Smooth muscle cell (in vitro differentiated cells): ENCODE data around the gene TCP10L. TPM values are rescaled to one million over a fixed set of nuclear protein-coding genes. Genes with fewer than 3 reads are reported as not detected.
"Not testable (repeated sequence)": the region's sequence is repeated elsewhere in the genome, so short reads cannot be mapped to it uniquely, and the experiment has no call there.

Source experiments
- DNase-seq: peaks from one replicate; lab custom pipeline; 2025; ENCODE audit not compliant: unreplicated experiment; lab: John Stamatoyannopoulos, UW
- H2AFZ ChIP-seq: fragments of 200-600 bp; sonication (generic); 2 replicates; pipeline ENCODE4 v1.6.0; 2016; ENCODE audit warnings: antibody characterized with exemption, low read depth, mild to moderate bottlenecking
- H3F3A ChIP-seq: fragments of 200-600 bp; sonication (generic); 2 replicates; pipeline ENCODE4 v1.6.0; 2017; ENCODE audit warnings: antibody characterized with exemption, low read depth
- H3K27ac ChIP-seq: fragments of 200-600 bp; sonication (generic); 2 replicates; pipeline ENCODE4 v1.5.1; 2016; ENCODE audit warnings: low read depth, mild to moderate bottlenecking
- H3K27me3 ChIP-seq: fragments of 200-600 bp; sonication (generic); 2 replicates; pipeline ENCODE4 v1.6.1; 2016; ENCODE audit warnings: low read depth, mild to moderate bottlenecking
- H3K36me3 ChIP-seq: fragments of 200-600 bp; sonication (generic); 2 replicates; pipeline ENCODE4 v1.5.1; 2016; ENCODE audit warnings: low read depth
- H3K4me1 ChIP-seq: fragments of 200-600 bp; sonication (generic); 2 replicates; pipeline ENCODE4 v1.5.1; 2016; ENCODE audit warnings: low read depth
- H3K4me2 ChIP-seq: fragments of 200-600 bp; sonication (generic); 2 replicates; pipeline ENCODE4 v1.6.0; 2016; ENCODE audit warnings: mild to moderate bottlenecking
- H3K4me3 ChIP-seq: fragments of 200-600 bp; sonication (generic); 2 replicates; pipeline ENCODE4 v1.5.1; 2016; ENCODE audit warnings: mild to moderate bottlenecking
- H3K79me2 ChIP-seq: fragments of 200-600 bp; sonication (generic); 2 replicates; pipeline ENCODE4 v1.6.0; 2016; ENCODE audit warnings: low read depth, mild to moderate bottlenecking
- H3K9ac ChIP-seq: fragments of 200-600 bp; sonication (generic); 2 replicates; pipeline ENCODE4 v1.6.0; 2016; ENCODE audit warnings: low read depth
- H3K9me3 ChIP-seq: fragments of 200-600 bp; sonication (generic); replicated peaks from 2 replicates; pipeline ENCODE4 v1.5.1; 2016; ENCODE audit warnings: low read depth
- H4K20me1 ChIP-seq: fragments of 200-600 bp; sonication (generic); 2 replicates; pipeline ENCODE4 v1.6.0; 2016; ENCODE audit warnings: low read depth
- CTCF ChIP-seq: fragments of 200-600 bp; sonication (generic); IDR thresholded peaks from 2 replicates; pipeline ENCODE4 v1.5.1; 2017; ENCODE audit warnings: borderline replicate concordance, mild to moderate bottlenecking, antibody characterized with exemption; ENCODE audit not compliant: insufficient read depth, poor library complexity, severe bottlenecking
- WGBS: methylation state at CpG from one replicate; pipeline ENCODE4 v1.1.7; 2016; ENCODE audit warnings: low lambda C conversion rate; 5-methylcytosine and 5-hydroxymethylcytosine counted together
- polyA plus RNA-seq: library from polyadenylated mRNA; unstranded; fragments of >200 nt; fragmentation: Nextera tagmentation; extraction: Ambion mirVana; gene quantifications from 2 replicates; pipeline ENCODE4 v1.2.1, GENCODE V29; 2016
- total RNA-seq: library from RNA; depleted of rRNA; stranded (reverse); fragments of >200 nt; gene quantifications from 2 replicates; pipeline ENCODE4 v1.2.3, GENCODE V29; 2014

The TCP10L gene
- total RNA-seq (0.58 TPM in 1 of 2 replicates, not detected in the other), polyA plus RNA-seq (0.96 and 1.9 TPM in 2 replicates)

- no peaks in the 10 kb centered on the region for H4K20me1 ChIP-seq
- TF ChIP-seq CTCF = no peak
- no peaks in the 10 kb centered on the region for H3K9me3 ChIP-seq
- H3K27ac ChIP-seq = no peak within 1 kb of the TSS
- H3K4me2 ChIP-seq = no peak within 1 kb of the TSS
- H3F3A ChIP-seq = no peaks in the 10 kb centered on the region
- H3K79me2 ChIP-seq = no peaks in the 10 kb centered on the region
- no peak within 1 kb of the TSS for H3K9ac ChIP-seq
- H3K4me1 ChIP-seq = no peaks in the 10 kb centered on the region
- H2AFZ ChIP-seq = no peak within 1 kb of the TSS
- no peak for DNase-seq
- H3K36me3 ChIP-seq = no peaks in the 10 kb centered on the region
- no peak within 1 kb of the TSS for H3K4me3 ChIP-seq
- no peaks in the 10 kb centered on the region for H3K27me3 ChIP-seq
- WGBS = 87% methylated on average over 17 of the region's 17 CpGs
Observed at GRCh38 chr21:32585042-32585710, at the start of gene TCP10L. TCP10L (minus strand) TSS chr21:32585523; CDS start chr21:32584304, 1,219 bp downstream.

GRCh38 chr21:32626621-32627196, 41.4 kb upstream of the TCP10L start:
- Histone ChIP-seq H3K4me2 (no peak overlapping the region), H3K9me3 (no peaks in the 10 kb centered on the region), H3K36me3 (no peaks in the 10 kb centered on the region), H2AFZ (no peak overlapping the region), H3K4me3 (no peak overlapping the region), H3K79me2 (no peaks in the 10 kb centered on the region), H3K4me1 (no peaks in the 10 kb centered on the region), H3K27ac (no peak overlapping the region), H3F3A (no peaks in the 10 kb centered on the region), H4K20me1 (no peaks in the 10 kb centered on the region), H3K9ac (no peak overlapping the region), H3K27me3 (peaks cover 2% of the 10 kb centered on the region)
- DNase-seq = no peak
- WGBS = 93% methylated on average over 3 of the region's 3 CpGs
- TF ChIP-seq CTCF = no peak

- not testable (repeated sequence) for H3K9me3 ChIP-seq, H4K20me1 ChIP-seq, H3K9ac ChIP-seq, H3K4me3 ChIP-seq, H3F3A ChIP-seq, H3K4me2 ChIP-seq, H3K4me1 ChIP-seq, DNase-seq, H3K36me3 ChIP-seq, H3K27ac ChIP-seq, H2AFZ ChIP-seq, H3K79me2 ChIP-seq
- 87% methylated on average over 6 of the region's 6 CpGs for WGBS
- peaks cover 25% of the 10 kb centered on the region for H3K27me3 ChIP-seq
Observed at GRCh38 chr21:32618218-32618617, 32.9 kb upstream of the TCP10L start.

GRCh38 chr21:32613436-32614043, 28.2 kb upstream of the TCP10L start:
- peak overlapping the region; percentile 87 for H2AFZ ChIP-seq
- H3K9me3 ChIP-seq = no peaks in the 10 kb centered on the region
- no peak for DNase-seq
- H3F3A ChIP-seq = no peaks in the 10 kb centered on the region
- no peak for TF ChIP-seq CTCF
- H3K4me2 ChIP-seq = peak overlapping the region; percentile 98
- H3K79me2 ChIP-seq = peaks cover 11% of the 10 kb centered on the region
- H3K36me3 ChIP-seq = no peaks in the 10 kb centered on the region
- no peaks in the 10 kb centered on the region for H4K20me1 ChIP-seq
- H3K27ac ChIP-seq = peak overlapping the region; percentile 96
- peak overlapping the region; percentile 94 for H3K9ac ChIP-seq
- 88% methylated on average over 16 of the region's 16 CpGs for WGBS
- H3K4me1 ChIP-seq = peaks cover 6% of the 10 kb centered on the region
- peak overlapping the region; percentile 95 for H3K4me3 ChIP-seq
- H3K27me3 ChIP-seq = peaks cover 4% of the 10 kb centered on the region
